T-helper 1 cell treated with Interleukin-12 subunit alpha and Interleukin-12 subunit beta and Interleukin-4 antibody, amounts not matched to agents 30 ng/mL and 1 ng/mL, for 36 hours (primary cell): ENCODE data around the gene SCO2. TPM values are rescaled to one million over a fixed set of nuclear protein-coding genes. Genes with fewer than 3 reads are reported as not detected.

Experiments
- intact Hi-C: fragments of 100-400 bp; cut with micrococcal nuclease; formaldehyde crosslinking; loops from one replicate; pipeline ENCODE4 v1.15.1; 2024
- total RNA-seq: library from RNA; stranded (reverse); gene quantifications from 2 replicates; pipeline ENCODE4 v1.2.3, GENCODE V29; 2022

SCO2 gene, protein sequence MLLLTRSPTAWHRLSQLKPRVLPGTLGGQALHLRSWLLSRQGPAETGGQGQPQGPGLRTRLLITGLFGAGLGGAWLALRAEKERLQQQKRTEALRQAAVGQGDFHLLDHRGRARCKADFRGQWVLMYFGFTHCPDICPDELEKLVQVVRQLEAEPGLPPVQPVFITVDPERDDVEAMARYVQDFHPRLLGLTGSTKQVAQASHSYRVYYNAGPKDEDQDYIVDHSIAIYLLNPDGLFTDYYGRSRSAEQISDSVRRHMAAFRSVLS
- 9.5 and 11.0 TPM in 2 replicates for total RNA-seq

DNA sequence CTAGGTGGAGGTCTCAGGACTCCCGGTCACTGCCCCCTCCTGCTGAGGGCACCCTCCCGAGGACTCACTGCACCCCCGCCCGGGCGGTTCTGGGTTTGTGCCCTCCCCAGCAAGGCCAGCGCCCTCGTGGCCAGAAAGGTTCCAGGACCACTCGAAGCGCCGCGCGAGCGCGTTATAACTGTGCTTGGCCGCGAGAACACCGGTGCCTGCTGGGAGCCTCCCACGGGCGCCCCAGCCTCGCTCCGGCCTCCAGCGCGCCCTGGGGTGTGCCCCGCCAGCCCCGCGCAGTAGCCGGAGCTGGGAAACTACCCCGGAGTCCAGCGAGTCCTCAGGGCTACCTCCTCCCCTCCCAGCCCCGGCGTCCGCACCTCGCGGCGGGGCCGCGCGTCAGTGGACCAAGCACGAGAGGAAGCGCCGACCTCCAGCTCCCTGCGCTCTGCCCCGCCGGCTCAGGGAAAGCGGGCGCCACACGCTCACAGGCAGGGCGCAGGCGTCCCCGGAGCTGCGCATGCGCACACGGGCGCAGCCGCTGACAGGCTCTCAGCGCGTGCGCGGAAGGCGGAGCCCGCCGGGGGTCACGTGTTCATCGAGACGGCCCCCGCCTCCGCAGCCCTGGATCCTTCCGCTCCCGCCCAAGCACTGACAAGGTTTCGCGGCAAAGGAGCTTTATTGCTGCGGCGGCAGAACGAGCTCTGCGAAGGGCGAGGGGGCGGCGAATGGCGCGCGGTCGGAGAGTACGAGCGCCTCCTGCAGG lies at the start of gene SCO2:
Gene SCO2, minus strand, starts transcription at position 495 of the 754 bp plus-strand sequence. CDS start 1,187 bp downstream, outside the sequence.
- intact Hi-C loops: loop anchor here (1.0 to 5.0 kb wide), 6 partner anchors 17 to 563 kb away; partner anchors contain the start of genes CHKB, NCAPH2 and PIM3

DNA sequence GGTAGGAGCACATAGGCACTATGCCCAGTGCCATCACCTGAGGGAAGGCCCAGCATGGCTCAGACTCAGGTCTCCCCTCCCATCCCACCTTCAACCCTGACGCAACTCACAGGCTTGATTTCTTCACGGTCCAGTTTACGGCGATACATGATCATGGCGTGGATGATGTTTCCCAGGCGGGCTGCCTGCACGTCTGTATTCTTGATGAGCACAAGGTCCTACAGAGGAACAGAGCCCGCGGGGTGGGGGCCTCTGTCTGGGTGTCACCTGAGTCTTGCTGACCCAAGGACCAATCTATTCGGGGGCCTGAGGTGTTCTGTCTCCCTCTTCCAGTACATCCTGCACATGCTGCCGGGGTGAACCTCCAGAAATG lies 49.0 kb upstream of the SCO2 start:
- intact Hi-C loops: no loop called here

DNA sequence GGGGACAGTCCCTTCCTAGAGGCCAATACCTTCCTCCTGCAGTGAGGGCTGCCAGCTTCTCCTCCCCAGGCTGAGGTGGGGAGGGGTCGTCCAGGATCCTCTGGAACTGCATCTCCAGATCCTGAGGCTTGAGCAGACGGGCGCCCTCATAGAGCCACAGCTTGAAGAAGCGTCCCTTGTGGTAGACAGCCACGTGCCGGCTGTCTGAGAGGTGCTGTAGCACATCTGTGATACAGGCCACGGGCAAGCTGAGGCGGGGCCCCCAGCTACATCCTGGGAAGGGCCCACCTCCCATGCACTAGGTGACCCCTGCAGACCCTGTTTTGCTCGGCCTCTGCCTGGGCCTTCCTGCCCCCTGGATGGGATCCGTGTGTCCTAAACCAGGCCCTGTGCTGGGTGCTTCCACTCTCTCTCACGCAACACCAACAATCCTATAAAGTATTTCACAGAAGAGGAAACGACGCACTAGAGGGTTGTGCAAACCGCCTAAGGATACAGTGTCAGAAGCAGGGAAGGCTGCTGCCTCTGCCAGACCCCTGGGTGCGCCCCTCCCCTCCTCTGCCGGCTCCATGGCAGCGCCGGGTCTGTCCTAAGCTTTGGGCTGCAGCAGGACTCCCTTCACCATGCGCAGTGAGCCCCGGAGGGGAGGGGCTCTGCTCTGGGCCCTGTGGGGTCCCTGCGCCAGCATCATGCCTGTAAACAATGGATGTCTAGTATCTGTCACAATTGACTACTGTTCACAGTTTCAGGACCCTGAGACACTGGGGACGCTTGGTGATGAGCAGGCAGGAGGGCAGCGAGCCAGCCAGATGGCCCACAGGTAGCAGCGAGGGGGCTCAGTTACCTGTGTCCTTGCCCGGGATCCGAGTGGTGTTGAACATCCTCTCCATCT lies 48.3 kb upstream of the SCO2 start:
- intact Hi-C loops: no loop called here

DNA sequence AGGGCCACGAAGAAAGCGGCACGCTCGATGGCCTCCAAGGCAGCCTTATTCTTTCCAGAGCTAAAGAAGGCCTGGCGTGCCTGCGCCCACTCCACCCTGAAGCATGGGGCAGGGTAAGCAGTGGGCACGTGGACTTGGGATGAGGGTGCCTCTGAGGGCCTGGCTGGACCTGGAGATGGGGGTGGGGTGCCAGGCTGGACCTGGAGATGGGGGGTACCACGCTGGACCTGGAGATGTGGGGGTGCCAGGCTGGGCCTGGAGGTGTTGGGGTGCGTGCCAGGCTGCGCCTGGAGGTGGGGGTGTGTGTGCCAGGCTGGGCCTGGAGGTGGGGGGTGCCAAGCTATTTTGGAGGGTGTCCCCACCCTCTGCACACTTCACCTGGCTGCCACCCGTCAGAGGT lies 47.6 kb upstream of the SCO2 start:
- intact Hi-C loops: no loop called here

DNA sequence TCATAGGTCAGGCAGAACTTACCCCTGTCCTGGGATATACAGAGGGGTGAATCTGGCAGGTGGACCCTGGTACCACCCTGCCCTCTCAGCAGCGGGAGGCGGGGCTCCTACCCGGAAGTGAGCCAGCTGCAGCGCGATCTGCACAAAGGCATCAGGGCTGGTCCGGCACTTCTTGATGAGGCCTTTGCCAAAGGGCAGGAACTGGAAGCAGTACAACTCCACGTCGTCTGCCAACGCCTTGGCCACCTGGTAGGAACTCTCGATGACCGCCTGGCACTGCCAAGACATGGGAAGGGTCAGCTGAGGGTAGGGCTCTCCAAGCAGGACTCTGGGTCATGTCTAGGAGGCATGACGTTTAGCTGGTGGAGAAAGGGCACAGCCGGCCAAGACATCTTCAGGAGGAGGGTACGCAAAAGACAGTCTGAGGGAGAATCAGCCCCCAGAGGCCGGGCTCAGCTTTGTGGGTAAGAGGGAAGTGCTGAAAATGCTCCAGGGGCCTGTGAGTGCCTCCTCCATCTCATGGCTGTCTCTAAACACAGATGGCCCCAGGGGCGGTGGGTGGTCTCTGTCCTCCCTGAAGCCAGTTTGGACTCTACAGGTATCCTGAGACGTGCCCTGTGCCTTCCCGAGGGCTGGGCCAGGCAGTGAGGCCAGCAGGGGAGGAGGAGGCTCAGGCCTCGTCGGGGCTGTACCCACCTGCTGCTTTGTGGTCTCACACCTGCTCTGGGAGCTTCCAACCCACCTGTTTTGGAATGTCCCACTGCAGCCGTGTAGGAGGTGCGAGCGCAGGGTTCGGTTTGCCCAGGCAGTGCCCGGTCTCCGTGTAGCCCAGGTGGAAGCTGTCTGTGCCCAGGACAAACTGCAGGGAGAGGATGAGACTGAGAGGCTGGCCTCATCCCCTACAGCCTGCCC lies 46.1 kb upstream of the SCO2 start:
- intact Hi-C loops: no loop called here

DNA sequence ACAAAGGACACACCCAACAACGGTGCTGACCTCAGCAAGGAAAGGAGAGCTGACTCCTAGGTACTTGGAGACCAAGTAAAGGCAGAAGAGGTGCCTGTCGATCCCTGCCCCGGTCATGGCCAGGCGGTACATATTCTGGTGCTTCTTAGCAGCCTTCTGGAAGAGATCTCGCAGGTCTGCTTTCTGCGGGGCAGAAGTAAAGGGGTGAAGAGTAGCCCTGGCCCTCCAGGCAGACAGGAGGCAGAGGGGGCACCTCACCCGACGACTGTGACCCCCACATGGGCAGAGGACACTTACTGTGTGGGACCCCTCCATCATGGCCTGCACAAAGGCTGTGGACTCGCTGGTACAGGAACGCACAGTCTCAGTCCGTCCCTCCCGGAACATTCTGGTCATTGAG lies 45.5 kb upstream of the SCO2 start:
- intact Hi-C loops: no loop called here

DNA sequence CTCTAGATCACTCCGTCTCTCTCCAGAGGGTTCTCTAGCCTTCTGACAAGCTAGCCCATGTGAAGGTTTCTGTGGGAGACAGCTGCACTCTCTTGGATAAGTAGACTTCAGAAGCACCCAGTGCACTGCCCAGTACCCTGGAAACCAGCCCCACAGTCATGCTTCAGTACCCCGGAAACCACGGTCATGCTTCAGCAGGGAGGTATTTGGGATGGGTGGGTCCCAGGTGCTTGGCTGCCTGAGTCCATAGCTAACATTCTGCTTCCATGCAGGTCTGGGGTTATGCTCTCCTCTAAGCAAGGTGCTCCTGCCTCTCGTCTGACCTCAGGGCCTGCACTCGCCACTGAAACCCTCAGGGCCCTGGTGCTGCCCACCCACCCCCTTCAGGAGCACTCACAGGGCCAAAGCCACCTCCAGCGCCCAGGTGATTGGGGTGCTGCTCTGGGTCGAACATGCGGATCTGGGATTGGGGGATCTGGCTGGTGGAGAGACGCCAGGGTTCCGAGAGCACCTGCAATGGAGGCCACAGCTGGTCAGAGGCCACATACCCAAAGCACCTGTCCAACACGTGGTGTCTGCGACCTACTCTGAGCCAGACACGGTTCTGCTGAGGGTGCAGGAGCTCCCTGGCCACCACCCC lies 44.6 kb upstream of the SCO2 start:
- intact Hi-C loops: no loop called here

DNA sequence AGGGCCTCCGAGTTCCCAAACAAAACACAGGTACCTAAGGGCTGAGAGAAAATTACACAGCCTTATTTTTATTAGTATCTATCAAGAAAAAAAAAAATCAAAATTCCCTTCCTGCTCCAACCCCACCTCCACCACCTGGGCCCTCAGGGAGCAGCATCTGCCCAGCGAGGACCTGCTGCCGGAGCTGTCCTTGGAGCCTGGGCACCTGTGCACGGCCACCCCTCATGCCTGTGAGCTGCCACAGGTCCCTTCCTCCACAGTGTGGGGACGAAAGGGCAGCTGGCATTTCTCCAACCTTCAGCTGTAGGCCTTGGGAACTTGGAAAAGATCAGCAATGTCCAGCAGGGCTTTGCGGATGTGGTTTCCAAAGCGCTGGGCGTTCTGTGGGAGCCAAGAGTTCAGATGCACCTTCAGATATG lies 43.7 kb upstream of the SCO2 start:
- intact Hi-C loops: no loop called here

DNA sequence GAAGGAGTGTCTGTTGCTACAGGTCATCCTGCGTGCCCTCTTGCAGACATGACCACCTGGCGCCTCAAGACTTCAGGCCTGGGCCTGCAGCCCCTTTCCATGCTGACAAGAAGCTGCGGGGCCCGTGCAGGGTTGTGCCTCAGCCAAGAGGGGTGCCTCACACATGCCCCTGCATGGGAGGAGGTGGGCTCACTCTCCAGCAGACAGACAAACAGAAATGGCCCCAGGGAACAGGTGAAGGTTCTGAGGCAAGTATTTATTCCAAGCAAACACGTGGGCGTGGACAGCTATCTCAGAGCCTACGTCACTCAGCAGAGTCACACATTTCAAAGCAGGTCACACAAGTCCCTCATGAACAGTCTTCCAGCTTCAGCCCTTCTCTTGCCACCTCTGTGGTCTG lies 43.2 kb upstream of the SCO2 start:
- intact Hi-C loops: no loop called here

DNA sequence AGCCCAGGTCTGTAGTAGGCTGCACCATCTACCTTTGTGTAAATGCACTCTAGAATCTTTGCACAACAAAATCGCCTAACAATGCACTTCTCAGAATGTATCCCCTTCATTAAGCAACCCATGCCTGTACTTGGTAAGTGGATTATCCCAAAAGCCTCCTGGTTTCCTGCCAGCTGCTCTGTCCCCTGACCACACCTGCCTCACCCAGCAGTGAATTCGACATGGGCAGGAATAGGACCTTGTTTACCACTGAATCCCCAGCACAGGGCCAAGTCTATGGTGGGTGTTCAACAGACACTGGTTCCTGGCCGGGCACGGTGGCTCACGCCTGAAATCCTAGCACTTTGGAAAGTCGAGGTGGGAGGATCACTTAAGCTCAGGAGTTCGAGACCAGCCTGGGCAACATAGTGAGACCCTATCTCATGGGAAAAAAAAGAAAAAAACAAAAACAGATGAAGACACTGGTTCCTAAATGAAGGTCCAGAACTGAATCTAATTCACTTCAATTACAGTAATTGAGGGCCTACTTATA lies 42.4 kb upstream of the SCO2 start:
- intact Hi-C loops: no loop called here

DNA sequence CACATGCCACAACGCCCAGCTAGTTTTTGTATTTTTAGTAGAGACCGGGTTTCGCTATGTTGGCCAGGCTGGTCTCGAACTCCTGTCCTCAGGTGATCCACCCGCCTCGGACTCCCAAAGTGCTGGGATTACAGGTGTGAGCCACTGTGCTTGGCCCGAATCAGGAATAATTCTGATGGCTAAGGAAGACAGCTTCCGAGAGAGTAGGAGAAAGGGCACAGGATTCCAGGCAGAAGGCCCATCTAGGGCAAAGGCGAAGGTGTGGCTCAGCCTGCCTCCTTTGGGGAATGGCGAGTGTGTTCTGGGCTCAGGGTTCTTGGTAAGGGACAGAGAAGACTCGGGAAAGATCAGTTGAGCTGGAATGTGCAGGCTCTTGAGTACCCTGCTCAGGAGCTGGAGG lies 38.9 kb upstream of the SCO2 start:
- intact Hi-C loops: no loop called here

DNA sequence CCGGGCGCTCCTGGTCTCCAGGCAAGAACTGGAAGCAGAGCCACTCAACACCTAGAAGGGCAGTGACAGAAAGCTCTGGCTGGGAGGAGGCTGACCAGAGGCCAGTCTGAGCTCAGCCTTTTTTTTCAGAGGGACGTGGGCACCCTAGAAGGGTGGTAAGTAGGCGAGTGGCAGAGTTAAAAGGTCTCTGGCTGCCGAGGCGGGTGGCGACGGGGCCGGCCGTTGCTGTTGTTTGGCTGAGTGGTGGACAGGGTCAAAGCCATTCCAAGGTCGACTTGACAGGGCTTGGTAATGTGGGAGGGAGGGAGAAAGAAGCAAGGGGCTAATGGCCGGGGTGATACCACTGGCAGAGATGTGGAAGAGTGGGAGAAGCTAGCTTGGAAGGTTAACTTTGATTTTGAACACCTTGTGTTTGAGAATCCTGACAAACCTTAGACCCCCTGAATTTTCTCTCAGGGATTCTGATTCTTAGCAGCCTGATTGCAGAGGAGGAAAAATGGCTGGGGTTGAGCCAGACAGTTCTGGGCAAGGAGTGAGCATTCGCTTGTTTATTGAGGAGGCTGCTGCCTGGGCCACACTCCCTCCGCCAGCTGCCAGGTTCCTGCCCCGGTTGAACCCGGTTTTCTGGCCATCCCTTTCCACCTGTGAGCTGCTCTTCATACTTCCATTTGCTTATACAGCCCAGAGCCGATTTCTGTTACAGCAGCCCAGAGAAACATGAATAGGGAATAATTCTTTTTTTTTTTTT lies 38.2 kb upstream of the SCO2 start:
- intact Hi-C loops: loop anchor here (1.0 to 2.0 kb wide), 6 partner anchors 19 to 128 kb away; partner anchors contain the start of genes ARSA, CHKB and NCAPH2

DNA sequence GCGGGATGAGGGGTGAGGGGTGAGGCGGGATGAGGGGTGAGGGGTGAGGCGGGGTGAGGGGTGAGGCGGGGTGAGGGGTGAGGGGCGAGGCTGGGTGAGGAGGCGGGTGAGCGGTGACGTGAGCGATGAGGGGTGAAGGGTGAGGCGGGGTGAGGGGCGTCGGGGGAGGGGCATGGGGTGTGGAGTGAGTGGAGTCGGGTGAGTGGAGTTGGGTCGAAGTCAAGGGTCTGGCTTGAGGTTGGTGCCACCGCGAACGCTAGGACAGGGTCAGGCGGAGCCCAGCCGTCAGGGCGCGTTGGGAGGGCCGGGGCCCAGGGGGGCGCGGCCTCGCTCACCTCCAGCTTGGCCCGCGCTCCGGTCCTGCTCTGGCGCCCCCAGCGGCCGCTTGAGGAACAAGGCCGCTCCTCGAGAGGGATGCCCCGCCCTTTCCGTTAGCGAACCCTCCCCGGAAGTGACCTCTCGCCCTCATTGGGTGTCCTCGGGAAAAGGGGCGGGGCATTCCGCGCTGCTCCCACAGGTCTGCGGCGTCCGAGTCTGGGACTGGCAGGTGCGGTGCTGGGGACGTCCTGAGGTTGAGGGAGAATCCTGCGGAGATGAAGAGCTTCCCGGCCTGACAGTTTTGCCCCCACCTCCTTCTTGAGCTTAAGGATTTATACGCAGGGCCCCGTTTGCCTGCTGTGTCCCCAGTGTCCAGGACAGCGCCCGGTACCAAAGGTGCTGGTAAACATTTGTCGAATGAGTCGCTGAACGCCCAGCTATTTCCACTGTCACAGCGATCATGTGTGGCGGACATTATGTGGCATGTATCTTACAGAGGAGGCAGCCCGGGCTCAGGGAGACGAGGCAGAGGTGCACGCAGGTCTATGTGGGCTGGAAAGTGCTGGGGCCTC lies 37.4 kb upstream of the SCO2 start, which contains the start of gene SYCE3:
Gene SYCE3, minus strand, starts transcription at position 397 of the 890 bp plus-strand sequence. CDS start 6,514 bp downstream, outside the sequence.
- intact Hi-C loops: loop anchor here (1.0 to 2.0 kb wide), 11 partner anchors 18 to 317 kb away; partner anchors contain the start of genes ARSA, CHKB, NCAPH2 and TUBGCP6

DNA sequence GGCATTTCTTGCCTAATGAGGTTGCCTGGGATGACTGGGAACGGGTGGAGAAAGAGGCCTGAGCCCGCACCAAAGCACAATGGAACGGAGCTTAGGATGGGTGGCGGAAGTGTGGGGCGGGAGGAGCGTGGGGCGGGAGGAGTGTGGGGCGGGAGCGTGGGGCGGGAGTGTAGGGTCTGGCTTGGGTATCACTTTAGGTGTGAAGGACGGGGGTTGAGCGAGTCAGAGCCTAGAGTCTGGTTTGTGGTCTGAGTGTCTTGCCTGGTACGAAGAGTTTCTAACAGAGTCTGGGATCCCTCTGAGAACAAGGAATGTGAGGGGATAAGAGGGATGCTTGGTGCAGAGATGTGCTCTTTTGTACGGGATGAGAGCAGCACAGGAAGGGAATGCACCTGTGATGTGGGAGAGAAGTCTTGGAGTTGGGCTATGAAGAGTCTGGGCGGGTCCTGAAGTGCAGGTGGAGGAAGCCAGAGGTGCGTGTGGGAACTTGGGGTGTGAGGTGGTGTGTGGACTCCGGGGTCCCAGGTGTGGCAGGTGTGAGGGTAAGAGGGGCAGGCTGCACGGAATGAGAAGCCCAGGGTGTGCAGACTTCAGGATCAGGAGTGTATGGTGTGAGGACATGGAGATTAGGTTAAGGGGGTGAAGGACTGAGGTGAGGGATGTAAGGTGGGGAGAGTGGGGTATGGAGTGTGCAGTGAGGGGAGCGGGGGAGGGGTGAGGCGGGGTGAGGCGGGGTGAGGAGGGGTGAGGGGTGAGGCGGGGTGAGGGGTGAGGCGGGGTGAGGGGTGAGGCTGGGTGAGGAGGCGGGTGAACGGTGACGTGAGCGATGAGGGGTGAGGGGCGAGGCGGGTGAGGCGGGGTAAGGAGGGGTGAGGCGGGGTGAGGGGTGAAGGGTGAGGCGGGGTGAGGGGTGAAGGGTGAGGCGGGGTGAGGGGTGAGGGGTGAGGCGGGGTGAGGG lies 36.3 kb upstream of the SCO2 start:
- intact Hi-C loops: loop anchor here (1.0 to 2.0 kb wide), 7 partner anchors 17 to 316 kb away; partner anchors contain the start of genes ARSA, TUBGCP6 and TYMP

DNA sequence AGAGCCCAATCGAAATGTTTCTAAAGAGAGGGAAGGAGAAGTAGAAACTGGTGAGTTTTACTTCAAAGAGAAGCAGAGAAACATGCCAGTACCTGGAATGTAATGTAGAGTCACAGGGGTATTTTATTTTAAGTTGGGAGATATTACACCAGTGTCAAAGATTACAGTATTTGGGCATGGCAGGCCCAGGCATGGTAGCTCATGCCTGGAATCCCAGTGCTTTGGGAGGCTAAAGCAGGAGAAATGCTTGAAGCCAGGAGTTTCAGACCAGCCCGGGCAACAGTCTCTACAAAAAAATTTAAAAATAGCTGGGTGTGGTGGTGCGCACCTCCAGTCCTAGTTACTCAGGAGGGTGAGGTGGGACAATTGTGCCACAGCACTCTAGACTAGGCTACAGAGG lies 34.6 kb upstream of the SCO2 start:
- intact Hi-C loops: no loop called here

DNA sequence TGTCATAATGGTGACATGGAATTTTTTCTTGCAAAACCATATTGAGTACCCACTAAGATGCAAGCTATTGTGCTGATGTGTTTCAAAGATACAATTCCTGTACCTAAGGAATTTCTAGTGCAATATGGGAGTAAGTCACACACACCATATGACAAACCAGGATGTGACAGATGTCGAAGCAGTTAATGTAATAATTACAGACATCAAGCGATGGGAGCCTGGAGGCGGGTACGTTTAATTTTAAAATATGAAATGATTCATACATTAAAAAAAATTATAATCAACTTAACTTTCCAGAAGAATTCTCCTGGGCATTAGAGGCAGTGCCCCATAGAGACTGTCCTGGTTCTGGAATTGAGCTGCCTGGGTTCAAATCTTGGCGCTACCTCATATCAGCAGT lies 31.3 kb upstream of the SCO2 start:
- intact Hi-C loops: no loop called here

DNA sequence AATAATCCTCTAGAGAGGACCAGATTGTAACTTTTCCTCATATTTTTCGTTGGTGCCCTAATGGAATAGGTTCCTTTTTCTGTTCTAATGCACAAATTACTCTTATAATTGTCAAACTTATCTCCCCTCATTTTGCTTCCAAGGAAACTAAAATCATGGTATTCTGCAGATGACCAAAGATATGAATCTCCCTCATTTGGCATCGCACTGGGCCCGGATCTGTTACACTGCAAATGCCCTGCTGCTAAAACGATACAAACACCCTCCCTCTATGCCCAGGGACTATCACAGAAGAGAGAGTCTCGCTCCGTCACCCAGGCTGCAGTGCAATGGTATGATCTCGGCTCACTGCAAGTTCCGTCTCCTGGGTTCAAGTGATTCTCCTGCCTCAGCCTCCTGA lies 27.9 kb upstream of the SCO2 start:
- intact Hi-C loops: no loop called here
